Neural crest cell (in vitro differentiated cells): ENCODE results near the gene FNDC10. TPM values are rescaled to one million over a fixed set of nuclear protein-coding genes. Genes with fewer than 3 reads are reported as not detected.
"Not testable (repeated sequence)": the region's sequence is repeated elsewhere in the genome, so short reads cannot be mapped to it uniquely, and the experiment has no call there.

Experiments used
- DNase-seq: peaks from one replicate; pipeline ENCODE4 v3.0.0; 2021; ENCODE audit warnings: low read depth, mixed read lengths, low spot score
- H3K27ac Mint-ChIP-seq: one replicate; pipeline ENCODE4 v1.8.0; 2021; ENCODE audit warnings: mild to moderate bottlenecking, mixed read lengths; ENCODE audit not compliant: unreplicated experiment
- H3K27me3 Mint-ChIP-seq: 2 replicates; pipeline ENCODE4 v1.8.0; 2021; ENCODE audit warnings: low read depth, mild to moderate bottlenecking, mixed read lengths
- H3K36me3 Mint-ChIP-seq: 2 replicates; pipeline ENCODE4 v1.8.0; 2021; ENCODE audit warnings: low read depth, mild to moderate bottlenecking, mixed read lengths
- H3K4me1 Mint-ChIP-seq: 2 replicates; pipeline ENCODE4 v1.8.0; 2021; ENCODE audit warnings: mixed read lengths
- H3K4me3 Mint-ChIP-seq: one replicate; pipeline ENCODE4 v1.8.0; 2021; ENCODE audit warnings: mild to moderate bottlenecking, mixed read lengths
- H3K9me3 Mint-ChIP-seq: 2 replicates; pipeline ENCODE4 v1.8.0; 2021; ENCODE audit warnings: mixed read lengths
- total RNA-seq: library from RNA; stranded (reverse); gene quantifications from 2 replicates; pipeline ENCODE4 v1.2.1, GENCODE V29; 2021
- TF ChIP-seq, protein P1 (sequence below): fragments of 200-600 bp; sonication (generic); conservative IDR thresholded peaks from 2 replicates; pipeline ENCODE4 v1.5.0; 2021; ENCODE audit warnings: antibody characterized with exemption, mild to moderate bottlenecking

FNDC10 gene
- total RNA-seq, 1 donor from 2014 or later, result 14.3 TPM

DNA sequence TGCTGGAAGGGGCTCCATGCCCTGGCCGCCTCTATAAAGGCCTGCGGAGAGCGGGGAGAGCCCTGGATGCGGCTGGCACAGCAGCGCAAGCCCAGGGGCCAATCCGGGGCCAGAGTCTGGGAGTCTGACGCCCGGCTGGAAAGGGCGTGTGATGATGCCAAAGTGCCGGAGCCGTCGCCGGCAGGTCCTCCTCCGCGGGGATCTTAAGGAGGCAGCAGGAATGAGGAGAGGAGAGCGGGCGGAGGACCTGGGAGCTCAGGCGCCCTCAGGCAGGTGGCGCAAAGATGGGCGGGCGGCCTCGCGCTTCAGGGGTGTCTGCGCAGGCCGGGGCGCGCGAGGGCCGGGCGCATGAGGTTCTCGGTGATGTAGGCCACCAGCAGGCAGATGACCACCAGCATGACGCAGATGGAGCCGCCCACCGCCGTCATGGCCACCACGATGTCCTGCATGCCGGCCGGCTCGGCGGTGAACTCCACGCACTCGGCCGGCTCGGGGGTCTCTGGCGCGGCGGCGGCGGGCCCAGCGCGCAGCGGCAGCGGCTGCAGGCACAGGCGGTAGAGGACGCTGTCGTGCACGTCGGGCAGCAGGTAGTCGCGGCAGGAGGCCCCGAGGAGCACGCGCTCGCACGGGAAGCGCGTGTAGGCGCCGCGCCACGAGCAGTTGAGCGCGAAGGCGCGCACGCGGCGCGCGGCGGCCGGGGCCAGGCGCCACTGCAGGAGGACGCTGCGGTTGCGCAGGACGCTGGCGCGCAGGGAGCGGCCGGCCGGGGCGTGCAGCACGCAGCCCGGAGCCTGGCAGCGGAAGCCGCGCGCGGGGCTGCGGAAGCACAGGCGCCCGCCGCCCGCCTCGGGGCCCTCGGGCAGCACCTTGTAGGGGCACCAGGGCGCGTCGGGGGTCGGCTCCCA lies 653 bp downstream of the FNDC10 start:
- Mint-ChIP-seq H3K27ac (no peak overlapping the region), H3K4me1 (no peaks in the 10 kb centered on the region), H3K4me3 (peak overlapping the region; percentile 80), H3K36me3 (no peaks in the 10 kb centered on the region), H3K9me3 (no peaks in the 10 kb centered on the region), H3K27me3 (peaks cover 46% of the 10 kb centered on the region)
- TF ChIP-seq, protein P1, sequence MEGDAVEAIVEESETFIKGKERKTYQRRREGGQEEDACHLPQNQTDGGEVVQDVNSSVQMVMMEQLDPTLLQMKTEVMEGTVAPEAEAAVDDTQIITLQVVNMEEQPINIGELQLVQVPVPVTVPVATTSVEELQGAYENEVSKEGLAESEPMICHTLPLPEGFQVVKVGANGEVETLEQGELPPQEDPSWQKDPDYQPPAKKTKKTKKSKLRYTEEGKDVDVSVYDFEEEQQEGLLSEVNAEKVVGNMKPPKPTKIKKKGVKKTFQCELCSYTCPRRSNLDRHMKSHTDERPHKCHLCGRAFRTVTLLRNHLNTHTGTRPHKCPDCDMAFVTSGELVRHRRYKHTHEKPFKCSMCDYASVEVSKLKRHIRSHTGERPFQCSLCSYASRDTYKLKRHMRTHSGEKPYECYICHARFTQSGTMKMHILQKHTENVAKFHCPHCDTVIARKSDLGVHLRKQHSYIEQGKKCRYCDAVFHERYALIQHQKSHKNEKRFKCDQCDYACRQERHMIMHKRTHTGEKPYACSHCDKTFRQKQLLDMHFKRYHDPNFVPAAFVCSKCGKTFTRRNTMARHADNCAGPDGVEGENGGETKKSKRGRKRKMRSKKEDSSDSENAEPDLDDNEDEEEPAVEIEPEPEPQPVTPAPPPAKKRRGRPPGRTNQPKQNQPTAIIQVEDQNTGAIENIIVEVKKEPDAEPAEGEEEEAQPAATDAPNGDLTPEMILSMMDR, result peak; percentile 24
- no peak for DNase-seq

DNA sequence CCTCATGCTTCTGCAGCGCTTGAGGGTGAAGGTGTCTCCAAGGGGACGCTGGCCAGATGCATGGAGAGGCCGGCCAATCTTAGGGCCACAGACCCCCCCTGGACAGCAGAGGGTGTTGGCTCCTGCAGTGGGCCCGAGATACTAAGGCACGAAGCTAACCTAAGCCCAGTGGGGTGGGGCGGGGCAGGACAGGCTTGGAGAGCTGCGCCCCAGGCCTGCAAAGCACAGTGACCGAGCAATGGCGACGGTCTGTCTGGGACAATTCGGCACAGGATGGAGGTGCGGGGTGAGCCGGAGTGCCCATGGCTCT lies 1.3 kb downstream of the FNDC10 start:
- Mint-ChIP-seq H3K27me3 (peaks cover 46% of the 10 kb centered on the region), H3K27ac (no peak overlapping the region), H3K36me3 (no peaks in the 10 kb centered on the region), H3K4me1 (no peaks in the 10 kb centered on the region), H3K4me3 (peak overlapping the region; percentile 80), H3K9me3 (no peaks in the 10 kb centered on the region)
- TF ChIP-seq, protein P1, result no peak
- no peak for DNase-seq

DNA sequence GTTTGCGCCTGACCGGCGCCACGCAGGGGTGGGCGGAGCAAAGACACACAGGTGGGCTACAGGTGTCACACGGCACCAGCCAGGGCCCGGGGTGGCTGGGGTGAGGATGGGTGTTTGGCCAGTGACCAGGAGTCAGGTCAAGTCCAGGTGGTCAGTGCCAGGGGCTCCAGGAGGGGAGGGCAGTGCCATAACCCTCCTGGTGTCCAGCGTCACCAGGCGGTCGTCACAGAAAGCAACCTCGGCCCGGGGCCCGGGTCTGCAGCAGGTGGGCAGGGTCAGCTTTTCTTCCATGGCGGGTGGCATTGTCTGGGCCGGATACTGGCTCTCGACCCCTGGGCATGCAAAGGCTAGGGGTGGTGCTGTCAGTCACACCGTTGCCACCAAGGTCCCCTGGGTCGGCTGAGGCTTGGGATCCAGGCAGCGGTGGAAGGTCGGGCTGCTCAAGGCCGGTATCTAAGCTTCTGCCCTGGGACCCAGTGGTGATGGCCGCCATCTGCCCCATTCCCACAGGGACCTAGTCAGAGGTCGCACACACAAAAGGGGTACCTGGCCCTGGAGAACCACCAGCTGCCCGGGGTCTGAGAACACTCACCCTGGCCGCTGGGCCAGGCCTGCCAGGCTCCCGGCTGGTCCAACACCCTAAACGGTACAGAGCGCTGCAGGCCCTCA lies 1.8 kb downstream of the FNDC10 start:
- no peak for DNase-seq
- TF ChIP-seq, protein P1, result no peak
- H3K36me3 Mint-ChIP-seq, result no peaks in the 10 kb centered on the region
- peak overlapping the region; percentile 81 for H3K4me3 Mint-ChIP-seq
- no peaks in the 10 kb centered on the region for H3K4me1 Mint-ChIP-seq
- peaks cover 42% of the 10 kb centered on the region for H3K27me3 Mint-ChIP-seq
- no peaks in the 10 kb centered on the region for H3K9me3 Mint-ChIP-seq
- H3K27ac Mint-ChIP-seq, result no peak overlapping the region

DNA sequence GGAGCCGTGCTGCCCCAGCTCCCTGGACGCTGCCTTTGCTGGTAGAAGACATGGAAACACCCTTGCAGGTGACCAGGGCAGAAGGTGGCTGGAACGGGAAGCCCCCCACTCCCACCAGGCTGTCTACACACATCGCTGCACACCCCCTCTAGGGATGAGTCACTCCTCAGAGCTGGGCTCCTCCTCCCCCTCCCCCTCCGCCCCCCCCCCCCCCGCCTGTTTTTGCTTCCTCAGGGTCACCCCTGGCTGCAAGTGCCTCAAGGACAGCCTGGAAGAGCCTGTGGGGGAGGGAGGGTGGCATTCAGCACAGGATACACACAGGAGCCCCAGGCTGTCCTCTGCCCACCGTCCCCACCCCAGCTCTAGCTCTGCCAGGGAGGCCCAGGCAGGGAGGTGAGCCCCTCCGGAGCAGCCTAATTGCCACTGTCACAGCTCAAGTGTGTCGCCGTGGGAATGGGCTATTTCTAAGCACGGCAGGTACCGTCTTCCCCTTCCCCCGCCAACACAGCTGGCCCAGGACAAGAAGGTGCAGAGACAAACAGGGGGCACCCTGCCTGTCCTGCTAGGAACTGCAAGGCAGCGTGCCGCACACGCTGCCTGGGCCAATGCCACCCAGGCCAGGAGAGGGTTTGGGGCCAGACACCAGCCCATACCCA lies 2.5 kb downstream of the FNDC10 start:
- Mint-ChIP-seq H3K9me3 (no peaks in the 10 kb centered on the region), H3K27ac (no peak overlapping the region), H3K4me3 (peak overlapping the region; percentile 81), H3K36me3 (no peaks in the 10 kb centered on the region), H3K4me1 (no peaks in the 10 kb centered on the region), H3K27me3 (peaks cover 36% of the 10 kb centered on the region)
- TF ChIP-seq, protein P1, result peak; percentile 48
- no peak for DNase-seq

DNA sequence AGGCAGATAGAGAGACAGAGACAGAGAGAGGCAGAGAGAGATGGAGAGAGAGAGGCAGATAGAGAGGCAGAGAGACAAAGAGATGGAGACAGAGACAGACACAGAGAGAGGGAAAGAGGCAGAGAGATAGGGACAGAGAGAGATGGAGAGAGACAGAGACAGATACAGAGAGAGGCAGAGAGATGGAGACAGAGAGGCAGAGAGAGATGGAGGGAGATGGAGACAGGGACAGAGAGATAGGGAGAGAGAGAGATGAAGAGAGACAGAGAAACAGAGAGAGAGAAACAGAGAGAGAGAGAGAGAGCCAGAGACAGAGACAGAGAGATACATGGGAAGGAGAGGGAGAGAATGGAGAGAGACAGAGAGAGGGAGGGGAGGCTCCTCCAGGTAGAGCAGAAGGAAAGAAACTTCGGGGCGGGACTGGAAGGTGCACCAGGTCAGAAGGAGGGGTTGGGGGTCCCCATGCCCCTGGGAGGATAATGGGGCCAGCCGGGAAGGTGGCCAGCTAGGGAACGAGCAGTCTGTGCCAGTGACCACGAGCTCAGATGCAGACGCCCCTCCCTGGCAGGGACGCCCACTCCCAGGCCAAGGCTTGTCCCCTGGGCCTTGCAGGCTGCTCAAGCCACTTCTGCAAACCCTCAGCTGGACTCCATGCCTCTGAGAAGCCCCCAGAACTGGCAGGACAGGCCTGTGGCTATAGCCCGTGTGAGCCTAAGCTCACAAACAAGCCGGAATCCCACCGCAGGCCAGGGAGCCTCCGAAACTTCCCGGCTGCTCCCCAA lies 3.3 kb downstream of the FNDC10 start:
- no peaks in the 10 kb centered on the region for H3K4me1 Mint-ChIP-seq
- H3K9me3 Mint-ChIP-seq, result no peaks in the 10 kb centered on the region
- peaks cover 33% of the 10 kb centered on the region for H3K27me3 Mint-ChIP-seq
- TF ChIP-seq, protein P1, result no peak
- H3K4me3 Mint-ChIP-seq, result no peak overlapping the region
- no peak for DNase-seq
- no peaks in the 10 kb centered on the region for H3K36me3 Mint-ChIP-seq
- H3K27ac Mint-ChIP-seq, result no peak overlapping the region

DNA sequence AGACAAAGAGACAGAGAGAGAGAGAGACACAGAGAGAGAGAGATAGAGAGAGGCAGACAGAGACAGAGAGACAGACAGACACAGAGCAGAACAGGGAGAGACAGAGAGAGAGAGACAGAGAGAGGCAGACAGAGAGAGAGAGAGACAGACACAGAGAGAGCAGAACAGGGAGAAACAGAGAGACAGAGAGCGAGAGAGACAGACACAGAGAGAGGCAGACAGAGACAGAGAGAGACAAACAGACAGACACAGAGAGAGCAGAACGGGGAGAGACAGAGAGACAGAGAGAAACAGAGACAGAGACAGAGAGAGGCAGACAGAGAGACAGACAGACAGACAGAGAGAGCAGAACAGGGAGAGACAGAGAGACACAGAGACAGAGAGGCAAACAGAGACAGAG lies 4.6 kb downstream of the FNDC10 start:
- not testable (repeated sequence) for DNase-seq, H3K27ac Mint-ChIP-seq, H3K4me1 Mint-ChIP-seq, H3K36me3 Mint-ChIP-seq, H3K4me3 Mint-ChIP-seq, H3K9me3 Mint-ChIP-seq
- peaks cover 28% of the 10 kb centered on the region for H3K27me3 Mint-ChIP-seq
